ENCODE results near the gene ANK2.

DNA sequence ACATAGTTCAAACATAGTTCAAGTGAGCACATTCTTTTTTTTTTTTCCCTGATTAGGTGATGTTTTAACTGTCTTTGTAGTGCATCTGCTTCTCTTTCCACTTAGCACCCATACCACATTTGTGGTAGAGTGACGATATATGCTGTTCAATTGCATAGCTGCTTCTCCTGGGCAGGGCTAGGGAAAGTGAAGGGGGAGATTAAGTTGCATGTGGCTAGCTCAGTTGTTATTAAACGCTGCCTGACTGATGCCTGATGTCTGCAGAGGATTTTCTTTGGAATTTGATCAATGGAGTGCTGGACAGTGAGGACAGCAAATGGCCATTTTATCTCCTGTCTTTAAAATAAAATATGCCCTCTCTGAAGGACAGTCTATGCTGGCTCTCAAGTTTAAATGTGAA is 63.7 kb downstream of the ANK2 start:
- TF ChIP-seq, protein P1, sequence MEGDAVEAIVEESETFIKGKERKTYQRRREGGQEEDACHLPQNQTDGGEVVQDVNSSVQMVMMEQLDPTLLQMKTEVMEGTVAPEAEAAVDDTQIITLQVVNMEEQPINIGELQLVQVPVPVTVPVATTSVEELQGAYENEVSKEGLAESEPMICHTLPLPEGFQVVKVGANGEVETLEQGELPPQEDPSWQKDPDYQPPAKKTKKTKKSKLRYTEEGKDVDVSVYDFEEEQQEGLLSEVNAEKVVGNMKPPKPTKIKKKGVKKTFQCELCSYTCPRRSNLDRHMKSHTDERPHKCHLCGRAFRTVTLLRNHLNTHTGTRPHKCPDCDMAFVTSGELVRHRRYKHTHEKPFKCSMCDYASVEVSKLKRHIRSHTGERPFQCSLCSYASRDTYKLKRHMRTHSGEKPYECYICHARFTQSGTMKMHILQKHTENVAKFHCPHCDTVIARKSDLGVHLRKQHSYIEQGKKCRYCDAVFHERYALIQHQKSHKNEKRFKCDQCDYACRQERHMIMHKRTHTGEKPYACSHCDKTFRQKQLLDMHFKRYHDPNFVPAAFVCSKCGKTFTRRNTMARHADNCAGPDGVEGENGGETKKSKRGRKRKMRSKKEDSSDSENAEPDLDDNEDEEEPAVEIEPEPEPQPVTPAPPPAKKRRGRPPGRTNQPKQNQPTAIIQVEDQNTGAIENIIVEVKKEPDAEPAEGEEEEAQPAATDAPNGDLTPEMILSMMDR (conservative IDR thresholded peaks at IDR 0.05; ENCODE audit: low read length) = no peak
- no peak for TF ChIP-seq EZH2phosphoT487 (IDR thresholded peaks at IDR 0.05; ENCODE audit: borderline replicate concordance)

Measured in Loucy (cell line).